GM13976 (cell line): ENCODE data around the gene CHSY1.

Experiments used
- DNase-seq: peaks from one replicate; pipeline ENCODE4 v3.0.0; 2012; ENCODE audit warnings: low spot score
- CTCF ChIP-seq: IDR thresholded peaks from 2 replicates; pipeline ENCODE4 v1.5.1; 2012; ENCODE audit warnings: borderline replicate concordance, mild to moderate bottlenecking; ENCODE audit not compliant: insufficient read depth; ENCODE audit errors: extremely low read depth, missing control alignments, control extremely low read depth
- in situ Hi-C: fragments of 300-500 bp; cut with MboI; formaldehyde crosslinking; loops from one replicate; pipeline ENCODE4 v1.12.0; 2022; ENCODE audit warnings: low sequenced_read_pairs, mixed read lengths, inconsistent platforms; ENCODE audit not compliant: unreplicated experiment

Gene CHSY1

GRCh38 chr15:101244889-101245668, 6.8 kb downstream of the CHSY1 start:
- DNase-seq, result no peak

GRCh38 chr15:101244036-101244781, 7.6 kb downstream of the CHSY1 start:
- in situ Hi-C loops, result no loop called here
- no peak for TF ChIP-seq CTCF
- DNase-seq, result no peak

More at GRCh38 chr15:101244889-101245668, 6.8 kb downstream of the CHSY1 start:
- in situ Hi-C loops, result no loop called here
- no peak for TF ChIP-seq CTCF

GRCh38 chr15:101243420-101243819, 8.4 kb downstream of the CHSY1 start:
- DNase-seq, result no peak
- TF ChIP-seq CTCF, result no peak
- in situ Hi-C loops, result no loop called here

GRCh38 chr15:101242999-101243336, 8.9 kb downstream of the CHSY1 start:
- in situ Hi-C loops, result no loop called here
- DNase-seq, result no peak
- no peak for TF ChIP-seq CTCF

GRCh38 chr15:101242160-101242998, 9.5 kb downstream of the CHSY1 start:
- TF ChIP-seq CTCF, result no peak
- in situ Hi-C loops, result no loop called here
- peak; percentile 77 for DNase-seq

- in situ Hi-C loops, result no loop called here
- DNase-seq, result no peak
- no peak for TF ChIP-seq CTCF
These were observed 11.5 kb downstream of the CHSY1 start for GRCh38 chr15:101240358-101240757.
